HEK293T (cell line): ENCODE data around the gene PDZD2.

ENCODE experiments used
- FOXM1 ChIP-seq: fragments of 450-650 bp; IDR thresholded peaks from 2 replicates; pipeline ENCODE4 v1.6.1; 2017; ENCODE audit warnings: mild to moderate bottlenecking, borderline replicate concordance
- NFRKB ChIP-seq: fragments of 450-650 bp; IDR thresholded peaks from 2 replicates; pipeline ENCODE4 v1.6.1; 2016; ENCODE audit warnings: mild to moderate bottlenecking, moderate library complexity
- ZNF384 ChIP-seq: fragments of 450-650 bp; IDR thresholded peaks from 2 replicates; pipeline ENCODE4 v1.6.1; 2016

DNA sequence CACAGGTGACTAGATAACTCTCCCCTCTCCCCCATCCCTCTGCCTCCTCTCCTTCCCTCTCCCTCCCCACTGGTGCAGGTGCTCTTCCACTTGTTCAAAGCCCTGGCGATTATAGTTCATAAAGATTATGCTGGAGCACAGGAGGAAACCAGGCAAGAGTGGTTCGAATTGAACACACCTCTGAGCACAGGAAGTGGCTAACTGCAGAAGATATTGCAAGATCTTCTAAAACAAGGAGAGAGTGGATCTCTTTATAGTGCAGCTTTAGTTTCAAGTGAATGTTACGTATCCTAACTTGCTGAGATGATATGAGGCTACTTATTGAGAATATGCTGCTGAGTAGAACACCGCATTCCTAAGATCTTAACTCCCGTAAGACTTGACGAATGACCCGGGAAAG lies 356.8 kb downstream of the PDZD2 start:
- TF ChIP-seq ZNF384 (no peak), NFRKB (no peak), FOXM1 (no peak)
